Right lobe of liver (tissue), 4 donors: ENCODE results near the gene ZNF609.

Source experiments
- CTCF ChIP-seq, 4 donors: fragments of 200-600 bp in 3 of 4; fragments of 450-650 bp in 1 of 4; IDR thresholded peaks; one replicate each; pipeline versions ENCODE4 v1.5.1 to v1.8.0; 2016 to 2022; ENCODE audit warnings: antibody characterized with exemption in 4 of 4, mild to moderate bottlenecking in 2 of 4
- POLR2A ChIP-seq: fragments of 450-650 bp; IDR thresholded peaks from one replicate; pipeline ENCODE4 v1.6.1; 2017; ENCODE audit warnings: antibody characterized with exemption, mild to moderate bottlenecking
- donor health status: DM: no; HTN: no; CAD: no.
- donor health status: DM: no; HTN: no; CAD: no.
- donor health status: DM: no; HTN: yes; CAD: no.

GRCh38 chr15:64619880-64620839 lies 159.8 kb downstream of the ZNF609 start:
- no peak for TF ChIP-seq CTCF (IDR thresholded peaks at IDR 0.05)
- no peak for TF ChIP-seq POLR2A
